K562 (cell line): Measurements from ENCODE around the gene SLC33A1. TPM values are rescaled to one million over a fixed set of nuclear protein-coding genes. Genes with fewer than 3 reads are reported as not detected.

Experiments
- CSDE1 ChIP-seq, 2 experiments: fragments of 450-650 bp; IDR thresholded peaks; 2 replicates each; pipeline ENCODE4 v1.6.1; 2016; ENCODE audit warnings: mild to moderate bottlenecking in 1 of 2
- GATA2 ChIP-seq: sonication (generic); formaldehyde crosslinking; IDR thresholded peaks from 2 replicates; pipeline ENCODE4 v1.4.0; 2020; ENCODE audit warnings: mild to moderate bottlenecking, missing genetic modification reagents
- GTF2E2 ChIP-seq: fragments of 200-800 bp; sonication (Bioruptor generic); IDR thresholded peaks from 2 replicates; pipeline ENCODE4 v1.6.1; 2016; ENCODE audit warnings: missing genetic modification characterization, missing compliant biosample characterization
- RUNX1 ChIP-seq: sonication (generic); IDR thresholded peaks from 2 replicates; pipeline ENCODE4 v1.6.1; 2016; ENCODE audit warnings: antibody characterized with exemption, low read depth
- ZBTB1 ChIP-seq: sonication (generic); formaldehyde crosslinking; IDR thresholded peaks from 2 replicates; pipeline ENCODE4 v1.8.1; 2023; ENCODE audit warnings: missing genetic modification reagents, low read depth, mild to moderate bottlenecking, borderline replicate concordance
- ZC3H8 ChIP-seq: fragments of 450-650 bp; IDR thresholded peaks from 2 replicates; pipeline ENCODE4 v1.6.1; 2017
- ZNF282 ChIP-seq: sonication (generic); formaldehyde crosslinking; IDR thresholded peaks from 2 replicates; pipeline ENCODE4 v1.8.1; 2023; ENCODE audit warnings: missing genetic modification reagents
- ZNF589 ChIP-seq: fragments of 200-800 bp; sonication (Bioruptor generic); IDR thresholded peaks from 2 replicates; pipeline ENCODE4 v1.6.1; 2016; ENCODE audit warnings: low read depth, missing genetic modification characterization, missing compliant biosample characterization
- polyA plus RNA-seq, 8 experiments: library from polyadenylated mRNA; depleted of rRNA in 4 of 8; stranded (reverse) in 5 of 8; unstranded in 3 of 8; fragments of >200 nt; fragmentation: Nextera tagmentation in 2 of 8; fragmentation: Illumina TruSeq in 1 of 8; extraction: Ambion mirVana in 2 of 8; extraction: Trizol in 1 of 8; gene quantifications; 2 replicates each; pipeline versions ENCODE4 v1.2.1 to v1.2.3, GENCODE V29; 2011 to 2014; ENCODE audit warnings: inconsistent platforms in 1 of 8, missing spikeins in 1 of 8
- total RNA-seq, 7 experiments: library from RNA; depleted of rRNA in 6 of 7; stranded (reverse); fragments of >200 nt in 6 of 7; fragmentation: Illumina TruSeq in 2 of 7; extraction: Trizol in 2 of 7; gene quantifications; 2 replicates each; pipeline versions ENCODE4 v1.2.1 to v1.2.3, GENCODE V29; 2011 to 2021; ENCODE audit warnings: low replicate concordance in 1 of 7
- TF ChIP-seq, protein P1 (sequence below): sonication (generic); formaldehyde crosslinking; IDR thresholded peaks from 2 replicates; pipeline ENCODE4 v1.8.1; 2023; ENCODE audit warnings: mild to moderate bottlenecking, missing genetic modification reagents
- TF ChIP-seq, protein P2 (sequence below): fragments of 250-450 bp; sonication (Bioruptor Pico); IDR thresholded peaks from 2 replicates; pipeline ENCODE4 v1.4.0; 2020; ENCODE audit warnings: mild to moderate bottlenecking, moderate library complexity
- TF ChIP-seq, protein P3 (sequence below): fragments of 250-450 bp; sonication (Bioruptor Pico); IDR thresholded peaks from 2 replicates; pipeline ENCODE4 v1.8.0; 2021; ENCODE audit warnings: mild to moderate bottlenecking, moderate library complexity
- TF ChIP-seq, protein P4 (sequence below): fragments of 450-650 bp; IDR thresholded peaks from 2 replicates; pipeline ENCODE4 v1.6.1; 2017; ENCODE audit warnings: antibody characterized with exemption
- TF ChIP-seq, protein P5 (sequence below): fragments of 450-650 bp; IDR thresholded peaks from 2 replicates; pipeline ENCODE4 v1.6.1; 2016
- TF ChIP-seq, protein P6 (sequence below): fragments of 250-450 bp; sonication (Bioruptor Pico); IDR thresholded peaks from 2 replicates; pipeline ENCODE4 v1.5.0; 2021

SLC33A1 gene
- total and polyA plus RNA-seq, 9 of the 15 experiments (the other 6 are each of a cell fraction or from before 2014, with no cell fraction given): 6.2 to 26.8 (median 19.6) TPM

DNA sequence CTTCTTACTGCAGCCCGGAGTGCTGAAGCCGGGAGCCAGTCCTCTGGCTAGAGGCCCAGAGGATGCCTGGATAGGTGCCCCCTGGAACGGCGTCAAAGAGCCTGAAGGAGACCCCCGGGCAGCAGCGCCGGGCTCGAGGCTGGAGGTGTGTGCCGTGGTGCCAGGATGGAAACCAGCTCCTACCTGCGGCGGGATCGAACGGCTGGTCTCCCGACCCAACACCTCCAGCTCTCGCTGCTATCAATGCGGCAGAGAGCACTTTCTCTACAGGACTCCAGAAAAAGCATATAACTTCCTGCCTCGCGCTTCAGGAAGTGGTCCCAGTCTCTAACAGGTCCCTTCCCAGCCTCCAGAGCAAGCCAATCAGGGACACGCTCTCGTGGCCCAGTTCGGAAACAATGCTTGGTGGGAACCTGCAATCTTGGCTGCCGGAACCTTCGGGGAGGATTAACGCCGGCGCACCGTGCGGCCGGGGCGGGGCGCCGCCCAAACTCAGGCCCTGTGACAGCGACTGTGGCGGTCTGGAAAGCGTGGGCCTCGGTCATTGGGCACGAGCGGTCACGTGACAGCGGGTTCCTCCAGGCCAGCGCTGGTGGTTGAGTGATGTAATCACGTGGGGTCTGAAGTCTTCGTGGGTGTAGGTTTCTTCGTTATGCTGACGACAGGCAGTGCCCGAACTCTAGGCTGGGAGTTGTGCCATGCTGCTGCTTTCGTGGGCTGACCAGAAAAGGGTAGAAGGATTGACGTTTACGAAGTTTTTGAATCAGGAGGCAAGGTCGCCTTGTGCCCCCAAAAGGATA is at the start of gene SLC33A1 (continued):
- TF ChIP-seq, protein P1, sequence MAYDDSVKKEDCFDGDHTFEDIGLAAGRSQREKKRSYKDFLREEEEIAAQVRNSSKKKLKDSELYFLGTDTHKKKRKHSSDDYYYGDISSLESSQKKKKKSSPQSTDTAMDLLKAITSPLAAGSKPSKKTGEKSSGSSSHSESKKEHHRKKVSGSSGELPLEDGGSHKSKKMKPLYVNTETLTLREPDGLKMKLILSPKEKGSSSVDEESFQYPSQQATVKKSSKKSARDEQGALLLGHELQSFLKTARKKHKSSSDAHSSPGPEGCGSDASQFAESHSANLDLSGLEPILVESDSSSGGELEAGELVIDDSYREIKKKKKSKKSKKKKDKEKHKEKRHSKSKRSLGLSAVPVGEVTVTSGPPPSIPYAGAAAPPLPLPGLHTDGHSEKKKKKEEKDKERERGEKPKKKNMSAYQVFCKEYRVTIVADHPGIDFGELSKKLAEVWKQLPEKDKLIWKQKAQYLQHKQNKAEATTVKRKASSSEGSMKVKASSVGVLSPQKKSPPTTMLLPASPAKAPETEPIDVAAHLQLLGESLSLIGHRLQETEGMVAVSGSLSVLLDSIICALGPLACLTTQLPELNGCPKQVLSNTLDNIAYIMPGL (CRISPR knock-in tag): no peak; the same call in 1 of the 2 replicates
- TF ChIP-seq RUNX1 (no peak), ZC3H8 (no peak), ZNF282 (CRISPR knock-in tag) (no peak), ZNF589 (CRISPR knock-in tag) (0 out of 2 replicates have a peak, but pooled peaks have one; percentile 48), ZBTB1 (peak; percentile 60; the same call in 1 of the 2 replicates), GTF2E2 (peak; percentile 75), GATA2 (no peak), CSDE1 (IDR thresholded peaks at IDR 0.05) (no peak)
- TF ChIP-seq, protein P2, sequence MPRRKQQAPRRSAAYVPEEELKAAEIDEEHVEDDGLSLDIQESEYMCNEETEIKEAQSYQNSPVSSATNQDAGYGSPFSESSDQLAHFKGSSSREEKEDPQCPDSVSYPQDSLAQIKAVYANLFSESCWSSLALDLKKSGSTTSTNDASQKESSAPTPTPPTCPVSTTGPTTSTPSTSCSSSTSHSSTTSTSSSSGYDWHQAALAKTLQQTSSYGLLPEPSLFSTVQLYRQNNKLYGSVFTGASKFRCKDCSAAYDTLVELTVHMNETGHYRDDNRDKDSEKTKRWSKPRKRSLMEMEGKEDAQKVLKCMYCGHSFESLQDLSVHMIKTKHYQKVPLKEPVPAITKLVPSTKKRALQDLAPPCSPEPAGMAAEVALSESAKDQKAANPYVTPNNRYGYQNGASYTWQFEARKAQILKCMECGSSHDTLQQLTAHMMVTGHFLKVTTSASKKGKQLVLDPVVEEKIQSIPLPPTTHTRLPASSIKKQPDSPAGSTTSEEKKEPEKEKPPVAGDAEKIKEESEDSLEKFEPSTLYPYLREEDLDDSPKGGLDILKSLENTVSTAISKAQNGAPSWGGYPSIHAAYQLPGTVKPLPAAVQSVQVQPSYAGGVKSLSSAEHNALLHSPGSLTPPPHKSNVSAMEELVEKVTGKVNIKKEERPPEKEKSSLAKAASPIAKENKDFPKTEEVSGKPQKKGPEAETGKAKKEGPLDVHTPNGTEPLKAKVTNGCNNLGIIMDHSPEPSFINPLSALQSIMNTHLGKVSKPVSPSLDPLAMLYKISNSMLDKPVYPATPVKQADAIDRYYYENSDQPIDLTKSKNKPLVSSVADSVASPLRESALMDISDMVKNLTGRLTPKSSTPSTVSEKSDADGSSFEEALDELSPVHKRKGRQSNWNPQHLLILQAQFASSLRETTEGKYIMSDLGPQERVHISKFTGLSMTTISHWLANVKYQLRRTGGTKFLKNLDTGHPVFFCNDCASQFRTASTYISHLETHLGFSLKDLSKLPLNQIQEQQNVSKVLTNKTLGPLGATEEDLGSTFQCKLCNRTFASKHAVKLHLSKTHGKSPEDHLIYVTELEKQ (CRISPR knock-in tag): no peak
- TF ChIP-seq, protein P3, sequence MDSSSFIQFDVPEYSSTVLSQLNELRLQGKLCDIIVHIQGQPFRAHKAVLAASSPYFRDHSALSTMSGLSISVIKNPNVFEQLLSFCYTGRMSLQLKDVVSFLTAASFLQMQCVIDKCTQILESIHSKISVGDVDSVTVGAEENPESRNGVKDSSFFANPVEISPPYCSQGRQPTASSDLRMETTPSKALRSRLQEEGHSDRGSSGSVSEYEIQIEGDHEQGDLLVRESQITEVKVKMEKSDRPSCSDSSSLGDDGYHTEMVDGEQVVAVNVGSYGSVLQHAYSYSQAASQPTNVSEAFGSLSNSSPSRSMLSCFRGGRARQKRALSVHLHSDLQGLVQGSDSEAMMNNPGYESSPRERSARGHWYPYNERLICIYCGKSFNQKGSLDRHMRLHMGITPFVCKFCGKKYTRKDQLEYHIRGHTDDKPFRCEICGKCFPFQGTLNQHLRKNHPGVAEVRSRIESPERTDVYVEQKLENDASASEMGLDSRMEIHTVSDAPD (CRISPR knock-in tag): no peak
- TF ChIP-seq, protein P4, sequence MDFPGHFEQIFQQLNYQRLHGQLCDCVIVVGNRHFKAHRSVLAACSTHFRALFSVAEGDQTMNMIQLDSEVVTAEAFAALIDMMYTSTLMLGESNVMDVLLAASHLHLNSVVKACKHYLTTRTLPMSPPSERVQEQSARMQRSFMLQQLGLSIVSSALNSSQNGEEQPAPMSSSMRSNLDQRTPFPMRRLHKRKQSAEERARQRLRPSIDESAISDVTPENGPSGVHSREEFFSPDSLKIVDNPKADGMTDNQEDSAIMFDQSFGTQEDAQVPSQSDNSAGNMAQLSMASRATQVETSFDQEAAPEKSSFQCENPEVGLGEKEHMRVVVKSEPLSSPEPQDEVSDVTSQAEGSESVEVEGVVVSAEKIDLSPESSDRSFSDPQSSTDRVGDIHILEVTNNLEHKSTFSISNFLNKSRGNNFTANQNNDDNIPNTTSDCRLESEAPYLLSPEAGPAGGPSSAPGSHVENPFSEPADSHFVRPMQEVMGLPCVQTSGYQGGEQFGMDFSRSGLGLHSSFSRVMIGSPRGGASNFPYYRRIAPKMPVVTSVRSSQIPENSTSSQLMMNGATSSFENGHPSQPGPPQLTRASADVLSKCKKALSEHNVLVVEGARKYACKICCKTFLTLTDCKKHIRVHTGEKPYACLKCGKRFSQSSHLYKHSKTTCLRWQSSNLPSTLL: no peak
- TF ChIP-seq, protein P5, sequence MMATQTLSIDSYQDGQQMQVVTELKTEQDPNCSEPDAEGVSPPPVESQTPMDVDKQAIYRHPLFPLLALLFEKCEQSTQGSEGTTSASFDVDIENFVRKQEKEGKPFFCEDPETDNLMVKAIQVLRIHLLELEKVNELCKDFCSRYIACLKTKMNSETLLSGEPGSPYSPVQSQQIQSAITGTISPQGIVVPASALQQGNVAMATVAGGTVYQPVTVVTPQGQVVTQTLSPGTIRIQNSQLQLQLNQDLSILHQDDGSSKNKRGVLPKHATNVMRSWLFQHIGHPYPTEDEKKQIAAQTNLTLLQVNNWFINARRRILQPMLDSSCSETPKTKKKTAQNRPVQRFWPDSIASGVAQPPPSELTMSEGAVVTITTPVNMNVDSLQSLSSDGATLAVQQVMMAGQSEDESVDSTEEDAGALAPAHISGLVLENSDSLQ: peak; percentile 86
- TF ChIP-seq, protein P6, sequence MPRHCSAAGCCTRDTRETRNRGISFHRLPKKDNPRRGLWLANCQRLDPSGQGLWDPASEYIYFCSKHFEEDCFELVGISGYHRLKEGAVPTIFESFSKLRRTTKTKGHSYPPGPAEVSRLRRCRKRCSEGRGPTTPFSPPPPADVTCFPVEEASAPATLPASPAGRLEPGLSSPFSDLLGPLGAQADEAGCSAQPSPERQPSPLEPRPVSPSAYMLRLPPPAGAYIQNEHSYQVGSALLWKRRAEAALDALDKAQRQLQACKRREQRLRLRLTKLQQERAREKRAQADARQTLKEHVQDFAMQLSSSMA (CRISPR knock-in tag): no peak
